Lung (tissue), 12 donors: Measurements from ENCODE around the gene RNASE4. TPM values are rescaled to one million over a fixed set of nuclear protein-coding genes. Genes with fewer than 3 reads are reported as not detected.

Experiments
- ATAC-seq: fragments of 200-7000 bp; cut with Tn5 transposase; one replicate; pipeline ENCODE4 v1.9.1; 2020; ENCODE audit warnings: moderate number of reproducible peaks; ENCODE audit not compliant: insufficient read depth, low FRiP score
- DNase-seq, 3 donors: peaks; one replicate each; pipeline ENCODE4 v3.0.0-alpha.2; 2013 to 2017
- H3K27ac ChIP-seq, 2 donors: one replicate each; pipeline ENCODE4 v1.5.1; 2013; ENCODE audit warnings: mild to moderate bottlenecking in 2 of 2, moderate library complexity in 2 of 2, control low read depth in 1 of 2, inconsistent platforms in 1 of 2, low read depth in 1 of 2, low read length in 1 of 2
- H3K27me3 ChIP-seq, 3 donors: one replicate each; pipeline ENCODE4 v1.5.1; 2013; ENCODE audit warnings: low read length in 2 of 3; ENCODE audit not compliant: control insufficient read depth in 3 of 3, insufficient read depth in 3 of 3
- H3K36me3 ChIP-seq, 4 donors: one replicate each; pipeline ENCODE4 v1.5.1; 2013; ENCODE audit warnings: low read length in 4 of 4, mild to moderate bottlenecking in 1 of 4, moderate library complexity in 1 of 4; ENCODE audit not compliant: control insufficient read depth in 4 of 4, insufficient read depth in 4 of 4
- H3K4me1 ChIP-seq, 5 donors: one replicate each; pipeline ENCODE4 v1.5.1; 2013; ENCODE audit warnings: low read length in 5 of 5, mild to moderate bottlenecking in 2 of 5, moderate library complexity in 1 of 5; ENCODE audit not compliant: control insufficient read depth in 5 of 5, insufficient read depth in 5 of 5
- H3K4me3 ChIP-seq: one replicate; pipeline ENCODE4 v1.5.1; 2013; ENCODE audit warnings: mild to moderate bottlenecking, control low read depth, moderate library complexity
- H3K9ac ChIP-seq, 2 donors: one replicate each; pipeline ENCODE4 v1.5.1; 2013; ENCODE audit warnings: low read length in 2 of 2, control low read depth in 1 of 2; ENCODE audit not compliant: insufficient read depth in 1 of 2
- H3K9me3 ChIP-seq, 4 donors: one replicate each; pipeline ENCODE4 v1.5.1; 2013; ENCODE audit warnings: low read length in 3 of 4, mild to moderate bottlenecking in 1 of 4, moderate library complexity in 1 of 4; ENCODE audit not compliant: control insufficient read depth in 4 of 4, insufficient read depth in 3 of 4
- CTCF ChIP-seq: IDR thresholded peaks from 2 replicates; pipeline ENCODE4 v1.5.1; 2012; ENCODE audit warnings: mild to moderate bottlenecking; ENCODE audit errors: control extremely low read depth, extremely low read depth
- WGBS, 2 donors: extraction: QIAGEN DNeasy Blood & Tissue Kit; methylation state at CpG; one replicate each; pipeline ENCODE4 v1.1.7; 2013; 5-methylcytosine and 5-hydroxymethylcytosine counted together
- polyA plus RNA-seq, 2 donors: library from polyadenylated mRNA; stranded (reverse); fragments of 200-250 nt; gene quantifications; one replicate each; pipeline ENCODE4 v1.2.1, GENCODE V29; 2013
- total RNA-seq, 2 donors: library from RNA; depleted of rRNA in 1 of 2; stranded (reverse); fragments of >200 nt in 1 of 2; gene quantifications; one replicate each; pipeline ENCODE4 v1.2.1, GENCODE V29; 2014 to 2021
- donor health status: control.
- donor health status: control.
- donor health status: Bipolar disorder and iron deficiency.
- donor health status: healthy.
- donor health status: DM: yes; HTN: yes; CAD: no.

Gene RNASE4
- total and polyA plus RNA-seq, 4 donors, result 14.5 to 51.9 (median 28.6) TPM

- Histone ChIP-seq H3K4me3 (peak overlapping the region; percentile 86), H3K27me3 (peaks cover 0 to 2% (median 0%) of the 10 kb centered on the region in 3 donors), H3K36me3 (no peaks in the 10 kb centered on the region), H3K4me1 (peaks cover 0 to 29% (median 9%) of the 10 kb centered on the region in 5 donors), H3K27ac (peak overlapping the region; percentile 98 to 100), H3K9ac (peak overlapping the region; percentile 92 to 99), H3K9me3 (no peaks in the 10 kb centered on the region)
- DNase-seq (peak; percentile 93 to 96 (median 94)), ATAC-seq (no peak)
- WGBS, 2 donors, result 0 to 1% methylated on average over 25 of the region's 25 CpGs
- no peak for TF ChIP-seq CTCF
Observed at GRCh38 chr14:20681348-20682126, 2.8 kb upstream of the RNASE4 start.

GRCh38 chr14:20682127-20682434 is 2.3 kb upstream of the RNASE4 start:
- ATAC-seq, result no peak
- peaks cover 0 to 32% (median 9%) of the 10 kb centered on the region in 5 donors for H3K4me1 ChIP-seq

GRCh38 chr14:20682435-20683124 is 1.8 kb upstream of the RNASE4 start:
- peak overlapping the region; percentile 98 to 100 for H3K27ac ChIP-seq
- H3K9ac ChIP-seq, result peak overlapping the region; percentile 92 to 99
- H3K9me3 ChIP-seq, result no peaks in the 10 kb centered on the region
- H3K36me3 ChIP-seq, result no peaks in the 10 kb centered on the region
- WGBS, 2 donors, result 0 to 1% methylated on average over 40 of the region's 40 CpGs
- TF ChIP-seq CTCF, result no peak
- ATAC-seq, result peak; percentile 79
- peak; percentile 92 to 98 (median 97) for DNase-seq
- peaks cover 0 to 2% (median 0%) of the 10 kb centered on the region in 3 donors for H3K27me3 ChIP-seq
- H3K4me3 ChIP-seq, result peak overlapping the region; percentile 86
- peaks cover 0 to 32% (median 9%) of the 10 kb centered on the region in 5 donors for H3K4me1 ChIP-seq

More at GRCh38 chr14:20682127-20682434, 2.3 kb upstream of the RNASE4 start:
- H3K9ac ChIP-seq, result peak overlapping the region; percentile 92 to 99
- H3K27me3 ChIP-seq, result peaks cover 0 to 2% (median 0%) of the 10 kb centered on the region in 3 donors
- no peak for TF ChIP-seq CTCF
- H3K4me3 ChIP-seq, result peak overlapping the region; percentile 86
- no peaks in the 10 kb centered on the region for H3K9me3 ChIP-seq
- H3K27ac ChIP-seq, result peak overlapping the region; percentile 98 to 100
- no peak for DNase-seq
- WGBS, 2 donors, result 0 to 1% methylated on average over 11 of the region's 11 CpGs
- H3K36me3 ChIP-seq, result no peaks in the 10 kb centered on the region
